Astrocyte (in vitro differentiated cells and primary cell): Measurements from ENCODE around the gene NANOGP8. TPM values are rescaled to one million over a fixed set of nuclear protein-coding genes. Genes with fewer than 3 reads are reported as not detected.

Source experiments
- DNase-seq: peaks from one replicate; pipeline ENCODE4 v3.0.0-alpha.2; 2010; ENCODE audit warnings: low read depth
- FAIRE-seq: peaks from 2 replicates; lab custom pipeline; 2011; peaks lifted over from hg19 to GRCh38; lab: Jason Lieb, UNC
- H2AFZ ChIP-seq: 2 replicates; pipeline ENCODE4 v1.6.0; 2012; ENCODE audit warnings: low read depth, low read length, inconsistent platforms
- H3K27ac ChIP-seq: 2 replicates; pipeline ENCODE4 v1.5.1; 2011; ENCODE audit warnings: low read depth, low read length, inconsistent platforms
- H3K27me3 ChIP-seq: 2 replicates; pipeline ENCODE4 v1.6.0; 2011; ENCODE audit warnings: low read length, inconsistent platforms; ENCODE audit not compliant: insufficient read depth
- H3K36me3 ChIP-seq: 2 replicates; pipeline ENCODE4 v1.5.1; 2011; ENCODE audit warnings: low read length, inconsistent platforms; ENCODE audit not compliant: insufficient read depth
- H3K4me1 ChIP-seq: 2 replicates; pipeline ENCODE4 v1.5.1; 2011; ENCODE audit warnings: low read length, inconsistent platforms; ENCODE audit not compliant: insufficient read depth
- H3K4me2 ChIP-seq: 2 replicates; pipeline ENCODE4 v1.6.0; 2012; ENCODE audit warnings: low read length, inconsistent platforms
- H3K4me3 ChIP-seq: 2 replicates; pipeline ENCODE4 v1.5.1; 2011; ENCODE audit warnings: low read depth, mild to moderate bottlenecking, low read length, inconsistent platforms; ENCODE audit not compliant: insufficient read depth
- H3K79me2 ChIP-seq: 2 replicates; pipeline ENCODE4 v1.6.0; 2012; ENCODE audit warnings: mild to moderate bottlenecking, low read length, inconsistent platforms; ENCODE audit not compliant: insufficient read depth
- H3K9ac ChIP-seq: 2 replicates; pipeline ENCODE4 v1.6.0; 2012; ENCODE audit warnings: mild to moderate bottlenecking, low read length, inconsistent platforms
- H3K9me3 ChIP-seq: 2 replicates; pipeline ENCODE4 v1.5.1; 2012; ENCODE audit warnings: low read depth, mild to moderate bottlenecking, low read length, inconsistent platforms; ENCODE audit not compliant: insufficient read depth
- H4K20me1 ChIP-seq: 2 replicates; pipeline ENCODE4 v1.6.0; 2012; ENCODE audit warnings: low read length, inconsistent platforms; ENCODE audit not compliant: insufficient read depth
- H3K27ac Mint-ChIP-seq: one replicate; pipeline ENCODE4 v1.8.0; 2021; ENCODE audit warnings: mild to moderate bottlenecking, mixed read lengths; ENCODE audit not compliant: unreplicated experiment
- H3K27me3 Mint-ChIP-seq: one replicate; pipeline ENCODE4 v1.8.0; 2021; ENCODE audit warnings: low read depth, mixed read lengths; ENCODE audit not compliant: unreplicated experiment
- H3K36me3 Mint-ChIP-seq: one replicate; pipeline ENCODE4 v1.8.0; 2021; ENCODE audit warnings: low read depth, mixed read lengths; ENCODE audit not compliant: unreplicated experiment
- H3K4me1 Mint-ChIP-seq: one replicate; pipeline ENCODE4 v1.8.0; 2021; ENCODE audit warnings: low read depth, mixed read lengths; ENCODE audit not compliant: unreplicated experiment
- H3K4me3 Mint-ChIP-seq: one replicate; pipeline ENCODE4 v1.8.0; 2021; ENCODE audit warnings: mild to moderate bottlenecking, moderate library complexity, mixed read lengths; ENCODE audit not compliant: unreplicated experiment
- H3K9me3 Mint-ChIP-seq: one replicate; pipeline ENCODE4 v1.8.0; 2021; ENCODE audit warnings: mild to moderate bottlenecking, mixed read lengths; ENCODE audit not compliant: unreplicated experiment
- CTCF ChIP-seq: IDR thresholded peaks from 2 replicates; pipeline ENCODE4 v1.5.1; 2011; ENCODE audit warnings: low read depth, mild to moderate bottlenecking, inconsistent platforms, low read length, moderate library complexity; ENCODE audit not compliant: insufficient read depth
- EZH2 ChIP-seq: IDR thresholded peaks from 2 replicates; pipeline ENCODE4 v1.6.1; 2012; ENCODE audit warnings: mild to moderate bottlenecking, low read length, inconsistent platforms; ENCODE audit not compliant: insufficient read depth
- total RNA-seq: library from RNA; stranded (reverse); gene quantifications from 2 replicates; pipeline ENCODE4 v1.2.1, GENCODE V29; 2021

NANOGP8 gene
- total RNA-seq, 1 donor from 2014 or later, result not detected

- no peaks in the 10 kb centered on the region for H3K27me3 ChIP-seq
- H3K27me3 Mint-ChIP-seq, result no peaks in the 10 kb centered on the region
- DNase-seq (peak; percentile 43), FAIRE-seq (no peak)
- no peaks in the 10 kb centered on the region for H3K36me3 ChIP-seq
- H3K4me3 Mint-ChIP-seq, result no peak overlapping the region
- H3K36me3 Mint-ChIP-seq, result no peaks in the 10 kb centered on the region
- H4K20me1 ChIP-seq, result no peaks in the 10 kb centered on the region
- H3K4me3 ChIP-seq, result no peak overlapping the region
- H3K9me3 ChIP-seq, result no peaks in the 10 kb centered on the region
- no peaks in the 10 kb centered on the region for H3K9me3 Mint-ChIP-seq
- no peak overlapping the region for H3K27ac ChIP-seq
- H3K79me2 ChIP-seq, result no peaks in the 10 kb centered on the region
- H3K9ac ChIP-seq, result no peak overlapping the region
- no peak overlapping the region for H3K4me2 ChIP-seq
- H2AFZ ChIP-seq, result peak overlapping the region; percentile 18
- H3K27ac Mint-ChIP-seq, result no peak overlapping the region
- TF ChIP-seq CTCF, result no peak
- TF ChIP-seq EZH2, result no peak
- H3K4me1 ChIP-seq, result peaks cover 3% of the 10 kb centered on the region
- H3K4me1 Mint-ChIP-seq, result peaks cover 14% of the 10 kb centered on the region
Measured at GRCh38 chr15:35060591-35060990, 24.5 kb downstream of the NANOGP8 start.

- H3K9me3 Mint-ChIP-seq, result no peaks in the 10 kb centered on the region
- no peaks in the 10 kb centered on the region for H3K36me3 ChIP-seq
- H3K36me3 Mint-ChIP-seq, result no peaks in the 10 kb centered on the region
- H3K9me3 ChIP-seq, result no peaks in the 10 kb centered on the region
- no peaks in the 10 kb centered on the region for H3K27me3 Mint-ChIP-seq
- H3K4me2 ChIP-seq, result no peak overlapping the region
- no peaks in the 10 kb centered on the region for H4K20me1 ChIP-seq
- FAIRE-seq (no peak), DNase-seq (no peak)
- no peak overlapping the region for H2AFZ ChIP-seq
- TF ChIP-seq EZH2, result no peak
- TF ChIP-seq CTCF, result no peak
- H3K27me3 ChIP-seq, result no peaks in the 10 kb centered on the region
- H3K79me2 ChIP-seq, result no peaks in the 10 kb centered on the region
- no peak overlapping the region for H3K27ac ChIP-seq
- H3K4me3 ChIP-seq, result no peak overlapping the region
- H3K27ac Mint-ChIP-seq, result no peak overlapping the region
- H3K4me3 Mint-ChIP-seq, result no peak overlapping the region
- H3K9ac ChIP-seq, result no peak overlapping the region
- peaks cover 3% of the 10 kb centered on the region for H3K4me1 ChIP-seq
- peaks cover 16% of the 10 kb centered on the region for H3K4me1 Mint-ChIP-seq
Measured at GRCh38 chr15:35058534-35059054, 26.5 kb downstream of the NANOGP8 start.

- no peak overlapping the region for H2AFZ ChIP-seq
- no peaks in the 10 kb centered on the region for H3K9me3 ChIP-seq
- H3K4me3 ChIP-seq, result no peak overlapping the region
- H3K79me2 ChIP-seq, result no peaks in the 10 kb centered on the region
- no peak overlapping the region for H3K4me3 Mint-ChIP-seq
- H3K27ac Mint-ChIP-seq, result no peak overlapping the region
- no peak for TF ChIP-seq CTCF
- TF ChIP-seq EZH2, result no peak
- H3K4me2 ChIP-seq, result no peak overlapping the region
- peaks cover 3% of the 10 kb centered on the region for H3K9me3 Mint-ChIP-seq
- no peaks in the 10 kb centered on the region for H3K27me3 ChIP-seq
- H3K4me1 Mint-ChIP-seq, result peaks cover 2% of the 10 kb centered on the region
- H3K27ac ChIP-seq, result no peak overlapping the region
- H3K4me1 ChIP-seq, result no peaks in the 10 kb centered on the region
- no peaks in the 10 kb centered on the region for H4K20me1 ChIP-seq
- H3K9ac ChIP-seq, result no peak overlapping the region
- DNase-seq (no peak), FAIRE-seq (no peak)
- H3K36me3 Mint-ChIP-seq, result no peaks in the 10 kb centered on the region
- no peaks in the 10 kb centered on the region for H3K36me3 ChIP-seq
- H3K27me3 Mint-ChIP-seq, result no peaks in the 10 kb centered on the region
Measured at GRCh38 chr15:35055416-35056105, 29.5 kb downstream of the NANOGP8 start.
